DND-41 (cell line): ENCODE measurements around the gene NPPB.

Source experiments
- ATAC-seq: fragments of 200-7000 bp; cut with Tn5 transposase; 3 replicates; pipeline ENCODE4 v1.9.1; 2021; ENCODE audit warnings: low read depth; ENCODE audit not compliant: insufficient read depth
- DNase-seq: peaks from one replicate; pipeline ENCODE4 v3.0.0-alpha.2; 2020
- H2AFZ ChIP-seq: 2 replicates; pipeline ENCODE4 v1.6.0; 2012; ENCODE audit warnings: low read depth, low read length
- H3K27ac ChIP-seq: 2 replicates; pipeline ENCODE4 v1.5.1; 2012; ENCODE audit warnings: low read length, inconsistent platforms
- H3K27me3 ChIP-seq: fragments of 200-600 bp; sonication (generic); 2 replicates; pipeline ENCODE4 v1.6.0; 2012; ENCODE audit warnings: low read length, mild to moderate bottlenecking, inconsistent platforms; ENCODE audit not compliant: insufficient read depth, poor library complexity
- H3K36me3 ChIP-seq: 2 replicates; pipeline ENCODE4 v1.5.1; 2012; ENCODE audit warnings: low read length, inconsistent platforms; ENCODE audit not compliant: insufficient read depth
- H3K4me1 ChIP-seq: 2 replicates; pipeline ENCODE4 v1.5.1; 2012; ENCODE audit warnings: mild to moderate bottlenecking, low read length; ENCODE audit not compliant: insufficient read depth
- H3K4me2 ChIP-seq: 2 replicates; pipeline ENCODE4 v1.6.0; 2012; ENCODE audit warnings: mild to moderate bottlenecking, moderate library complexity, low read length, inconsistent platforms; ENCODE audit not compliant: insufficient read depth
- H3K4me3 ChIP-seq, 2 experiments: fragments of 200-600 bp in 1 of 2; shearing (Covaris generic) in 1 of 2; 2 replicates each; pipeline ENCODE4 v1.5.1; 2012 to 2016; ENCODE audit warnings: inconsistent platforms in 2 of 2, low read length in 2 of 2, mild to moderate bottlenecking in 2 of 2, low read depth in 1 of 2, moderate library complexity in 1 of 2
- H3K79me2 ChIP-seq: 2 replicates; pipeline ENCODE4 v1.6.0; 2012; ENCODE audit warnings: low read length, inconsistent platforms; ENCODE audit not compliant: insufficient read depth
- H3K9ac ChIP-seq: 2 replicates; pipeline ENCODE4 v1.6.0; 2012; ENCODE audit warnings: low read depth, mild to moderate bottlenecking, inconsistent platforms, low read length, moderate library complexity
- H3K9me3 ChIP-seq: 2 replicates; pipeline ENCODE4 v1.5.1; 2012; ENCODE audit warnings: low read length, moderate library complexity, mild to moderate bottlenecking, inconsistent platforms; ENCODE audit not compliant: insufficient read depth, severe bottlenecking
- H4K20me1 ChIP-seq: 2 replicates; pipeline ENCODE4 v1.6.0; 2012; ENCODE audit warnings: low read length; ENCODE audit not compliant: insufficient read depth
- EZH2 ChIP-seq: IDR thresholded peaks from 3 replicates; pipeline ENCODE4 v1.6.1; 2012; ENCODE audit warnings: borderline replicate concordance, low read depth, mild to moderate bottlenecking, moderate library complexity, low read length, inconsistent platforms; ENCODE audit not compliant: severe bottlenecking
- TF ChIP-seq, protein P1 (sequence below): IDR thresholded peaks from 2 replicates; pipeline ENCODE4 v1.5.1; 2012; ENCODE audit warnings: borderline replicate concordance, low read length, moderate library complexity, mild to moderate bottlenecking; ENCODE audit not compliant: poor library complexity, severe bottlenecking; ENCODE audit errors: extremely low read depth

The NPPB gene

DNA sequence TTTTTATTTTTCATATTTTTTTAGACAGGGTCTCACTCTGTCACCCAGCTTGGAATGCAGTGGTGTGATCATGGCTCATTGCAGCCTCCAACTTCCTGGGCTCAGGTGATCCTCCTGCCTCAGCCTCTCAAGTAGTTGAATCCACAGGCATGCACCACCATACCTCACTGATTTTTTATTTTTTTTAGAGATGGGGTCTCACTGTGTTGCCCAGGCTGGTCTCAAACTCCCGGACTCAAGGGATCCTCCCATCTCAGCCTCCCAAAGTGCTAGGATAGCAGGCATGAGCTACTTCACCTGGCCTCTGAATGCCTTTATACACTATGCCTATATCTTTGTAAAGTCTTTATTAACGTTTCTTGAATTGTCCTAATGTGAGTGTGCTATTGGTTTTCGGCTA, 10.4 kb upstream of the NPPB start:
- no peak overlapping the region for H3K27ac ChIP-seq
- no peaks in the 10 kb centered on the region for H3K79me2 ChIP-seq
- DNase-seq: no peak
- no peak overlapping the region for H3K4me2 ChIP-seq
- no peak for ATAC-seq
- no peaks in the 10 kb centered on the region for H3K9me3 ChIP-seq
- TF ChIP-seq, protein P1, sequence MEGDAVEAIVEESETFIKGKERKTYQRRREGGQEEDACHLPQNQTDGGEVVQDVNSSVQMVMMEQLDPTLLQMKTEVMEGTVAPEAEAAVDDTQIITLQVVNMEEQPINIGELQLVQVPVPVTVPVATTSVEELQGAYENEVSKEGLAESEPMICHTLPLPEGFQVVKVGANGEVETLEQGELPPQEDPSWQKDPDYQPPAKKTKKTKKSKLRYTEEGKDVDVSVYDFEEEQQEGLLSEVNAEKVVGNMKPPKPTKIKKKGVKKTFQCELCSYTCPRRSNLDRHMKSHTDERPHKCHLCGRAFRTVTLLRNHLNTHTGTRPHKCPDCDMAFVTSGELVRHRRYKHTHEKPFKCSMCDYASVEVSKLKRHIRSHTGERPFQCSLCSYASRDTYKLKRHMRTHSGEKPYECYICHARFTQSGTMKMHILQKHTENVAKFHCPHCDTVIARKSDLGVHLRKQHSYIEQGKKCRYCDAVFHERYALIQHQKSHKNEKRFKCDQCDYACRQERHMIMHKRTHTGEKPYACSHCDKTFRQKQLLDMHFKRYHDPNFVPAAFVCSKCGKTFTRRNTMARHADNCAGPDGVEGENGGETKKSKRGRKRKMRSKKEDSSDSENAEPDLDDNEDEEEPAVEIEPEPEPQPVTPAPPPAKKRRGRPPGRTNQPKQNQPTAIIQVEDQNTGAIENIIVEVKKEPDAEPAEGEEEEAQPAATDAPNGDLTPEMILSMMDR: no peak
- TF ChIP-seq EZH2: no peak
- no peaks in the 10 kb centered on the region for H3K36me3 ChIP-seq
- H3K4me3 ChIP-seq: no peak overlapping the region
- 0 out of 2 replicates have a peak, but pooled peaks cover 4% of the 10 kb centered on the region for H4K20me1 ChIP-seq
- H2AFZ ChIP-seq: no peak overlapping the region
- H3K4me1 ChIP-seq: no peaks in the 10 kb centered on the region
- H3K27me3 ChIP-seq: no peaks in the 10 kb centered on the region
- H3K9ac ChIP-seq: no peak overlapping the region

DNA sequence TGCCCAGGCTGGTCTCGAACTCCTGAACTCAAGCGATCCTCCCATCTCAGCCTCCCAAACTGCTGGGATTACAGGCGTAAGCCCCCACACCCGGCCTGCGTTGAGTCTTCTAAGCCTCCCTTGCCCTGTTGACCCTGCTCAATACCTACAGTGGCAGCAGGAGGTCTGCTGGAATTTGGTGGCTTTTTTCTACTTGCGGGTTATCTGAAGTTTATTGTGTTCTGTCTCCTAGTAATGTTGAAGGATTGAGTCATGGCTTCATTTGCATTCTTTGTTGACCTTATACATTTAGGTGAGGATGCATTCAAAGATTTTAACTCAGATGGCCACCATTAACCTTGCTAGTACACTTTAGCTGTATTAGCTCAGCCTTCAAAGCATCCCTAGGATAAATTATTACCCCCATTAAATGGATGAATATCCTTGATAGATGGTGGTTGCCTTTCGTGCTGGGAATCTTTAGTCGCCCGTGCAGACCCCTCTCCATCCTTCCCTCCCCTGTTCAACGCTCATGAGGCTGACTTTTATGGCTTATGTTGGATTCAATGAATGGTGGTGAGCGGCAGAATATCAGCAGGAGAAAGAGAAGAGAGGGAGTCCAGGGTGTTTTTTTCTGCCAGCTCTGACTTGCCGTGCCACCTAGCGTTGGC, 9.7 kb upstream of the NPPB start:
- Histone ChIP-seq H3K4me1 (no peaks in the 10 kb centered on the region), H3K4me3 (no peak overlapping the region), H3K4me2 (no peak overlapping the region), H3K9ac (no peak overlapping the region), H3K9me3 (no peaks in the 10 kb centered on the region), H3K27ac (no peak overlapping the region), H4K20me1 (0 out of 2 replicates have a peak, but pooled peaks cover 4% of the 10 kb centered on the region), H3K27me3 (no peaks in the 10 kb centered on the region), H2AFZ (no peak overlapping the region), H3K36me3 (no peaks in the 10 kb centered on the region), H3K79me2 (no peaks in the 10 kb centered on the region)
- DNase-seq (no peak), ATAC-seq (no peak)
- TF ChIP-seq, protein P1: no peak
- no peak for TF ChIP-seq EZH2

DNA sequence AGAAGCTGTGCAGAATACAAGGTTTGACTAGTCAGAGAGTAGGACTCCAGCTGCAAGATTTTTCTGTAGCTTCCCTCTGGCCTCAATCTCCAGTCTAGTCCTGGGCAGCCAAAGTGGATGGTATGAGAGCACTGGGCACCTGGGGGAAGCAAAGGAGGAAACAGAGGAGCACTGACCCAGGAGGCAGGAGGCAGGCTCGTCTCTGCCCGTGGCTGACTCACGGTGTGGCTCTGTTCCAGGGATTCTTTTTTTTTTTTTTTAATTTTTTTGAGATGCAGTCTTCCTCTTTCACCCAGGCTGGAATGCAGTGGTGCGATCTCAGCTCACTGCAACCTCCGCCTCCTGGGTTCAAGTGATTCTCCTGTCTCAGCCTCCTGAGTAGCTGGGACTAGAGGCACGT, 4.1 kb upstream of the NPPB start:
- Histone ChIP-seq H3K4me3 (no peak overlapping the region), H3K36me3 (no peaks in the 10 kb centered on the region), H3K27me3 (no peaks in the 10 kb centered on the region), H4K20me1 (peaks cover 18% of the 10 kb centered on the region), H3K9ac (no peak overlapping the region), H2AFZ (no peak overlapping the region), H3K27ac (no peak overlapping the region), H3K4me1 (peaks cover 5% of the 10 kb centered on the region; the same call in 1 of the 2 replicates), H3K4me2 (no peak overlapping the region), H3K79me2 (no peaks in the 10 kb centered on the region), H3K9me3 (no peaks in the 10 kb centered on the region)
- ATAC-seq (no peak), DNase-seq (no peak)
- TF ChIP-seq, protein P1: no peak
- no peak for TF ChIP-seq EZH2
